Endothelial cell of umbilical vein (primary cell): ENCODE data around the gene SNX25.

Experiments
- EZH2 ChIP-seq: IDR thresholded peaks from 2 replicates; pipeline ENCODE4 v1.6.1; 2012; ENCODE audit warnings: borderline replicate concordance, low read depth, mild to moderate bottlenecking, moderate library complexity, low read length, inconsistent platforms; ENCODE audit not compliant: severe bottlenecking
- TF ChIP-seq, protein P1 (sequence below), 2 donors: IDR thresholded peaks; 1 replicate in 1 of 2; 2 replicates in 1 of 2; pipeline ENCODE4 v1.5.1; 2011; ENCODE audit warnings: low read length in 2 of 2, mild to moderate bottlenecking in 2 of 2, moderate library complexity in 2 of 2, control low read depth in 1 of 2, inconsistent platforms in 1 of 2, low read depth in 1 of 2; ENCODE audit not compliant: insufficient read depth in 1 of 2; ENCODE audit errors: extremely low read depth in 1 of 2

DNA sequence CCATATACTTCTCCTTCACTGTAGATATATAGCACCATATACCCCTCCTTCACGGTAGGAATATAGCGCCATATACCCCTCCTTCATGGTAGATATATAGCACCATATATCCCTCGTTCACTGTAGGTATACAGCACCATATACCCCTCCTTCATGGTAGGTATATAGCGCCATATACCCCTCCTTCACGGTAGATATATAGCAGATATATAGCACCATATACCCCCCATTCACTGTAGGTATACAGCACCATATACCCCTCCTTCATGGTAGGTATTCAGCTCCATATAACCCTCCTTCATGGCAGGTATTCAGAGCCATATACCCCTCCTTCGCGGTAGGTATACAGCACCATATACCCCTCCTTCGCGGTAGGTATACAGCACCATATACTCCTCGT is 12.5 kb downstream of the SNX25 start:
- no peak for TF ChIP-seq EZH2
- TF ChIP-seq, protein P1, sequence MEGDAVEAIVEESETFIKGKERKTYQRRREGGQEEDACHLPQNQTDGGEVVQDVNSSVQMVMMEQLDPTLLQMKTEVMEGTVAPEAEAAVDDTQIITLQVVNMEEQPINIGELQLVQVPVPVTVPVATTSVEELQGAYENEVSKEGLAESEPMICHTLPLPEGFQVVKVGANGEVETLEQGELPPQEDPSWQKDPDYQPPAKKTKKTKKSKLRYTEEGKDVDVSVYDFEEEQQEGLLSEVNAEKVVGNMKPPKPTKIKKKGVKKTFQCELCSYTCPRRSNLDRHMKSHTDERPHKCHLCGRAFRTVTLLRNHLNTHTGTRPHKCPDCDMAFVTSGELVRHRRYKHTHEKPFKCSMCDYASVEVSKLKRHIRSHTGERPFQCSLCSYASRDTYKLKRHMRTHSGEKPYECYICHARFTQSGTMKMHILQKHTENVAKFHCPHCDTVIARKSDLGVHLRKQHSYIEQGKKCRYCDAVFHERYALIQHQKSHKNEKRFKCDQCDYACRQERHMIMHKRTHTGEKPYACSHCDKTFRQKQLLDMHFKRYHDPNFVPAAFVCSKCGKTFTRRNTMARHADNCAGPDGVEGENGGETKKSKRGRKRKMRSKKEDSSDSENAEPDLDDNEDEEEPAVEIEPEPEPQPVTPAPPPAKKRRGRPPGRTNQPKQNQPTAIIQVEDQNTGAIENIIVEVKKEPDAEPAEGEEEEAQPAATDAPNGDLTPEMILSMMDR (IDR thresholded peaks at IDR 0.05; ENCODE audit: extremely low read depth in 1 of 2, insufficient read depth in 1 of 2, low read depth in 1 of 2, low read length in 2 of 2) = no peak
